Activated naive CD4-positive, alpha-beta T cell treated with anti-CD3 and anti-CD28 coated beads, Interleukin-2, amount 10 ng/mL, durations not matched to agents 7 days and 5 days (primary cell): ENCODE measurements around the gene KCNAB2.
A peak's percentile ranks its signal among the peaks of the same experiment; 100 is the strongest.

ENCODE experiments used
- CTCF ChIA-PET: fragments of 350-600 bp; sonication (Branson Sonifier 250); formaldehyde crosslinking; loops from one replicate; lab custom pipeline; 2021; ENCODE audit warnings: antibody characterized with exemption; lab: Charles Lee
- DNase-seq: peaks from one replicate; pipeline ENCODE4 v3.0.0-alpha.2; 2020
- H3K27ac Mint-ChIP-seq: one replicate; pipeline ENCODE4 v1.8.0; 2021; ENCODE audit warnings: mild to moderate bottlenecking, moderate library complexity, mixed read lengths
- H3K27me3 Mint-ChIP-seq: one replicate; pipeline ENCODE4 v1.8.0; 2021; ENCODE audit warnings: mild to moderate bottlenecking, mixed read lengths
- H3K36me3 Mint-ChIP-seq: one replicate; pipeline ENCODE4 v1.8.0; 2021; ENCODE audit warnings: mixed read lengths
- H3K4me1 Mint-ChIP-seq: one replicate; pipeline ENCODE4 v1.8.0; 2021; ENCODE audit warnings: mixed read lengths
- H3K4me3 Mint-ChIP-seq: one replicate; pipeline ENCODE4 v1.8.0; 2021; ENCODE audit warnings: mild to moderate bottlenecking, moderate library complexity, mixed read lengths
- H3K9me3 Mint-ChIP-seq: one replicate; pipeline ENCODE4 v1.8.0; 2021; ENCODE audit warnings: mixed read lengths

Gene KCNAB2

GRCh38 chr1:6121651-6122370 is 76.1 kb downstream of the KCNAB2 start:
- H3K4me1 Mint-ChIP-seq: peaks cover 1% of the 10 kb centered on the region
- no peak overlapping the region for H3K4me3 Mint-ChIP-seq
- H3K36me3 Mint-ChIP-seq: no peaks in the 10 kb centered on the region
- H3K9me3 Mint-ChIP-seq: peaks cover 3% of the 10 kb centered on the region
- H3K27ac Mint-ChIP-seq: no peak overlapping the region
- peak; percentile 14 for DNase-seq
- CTCF ChIA-PET: no interaction called here
- H3K27me3 Mint-ChIP-seq: peaks cover 14% of the 10 kb centered on the region

DNA sequence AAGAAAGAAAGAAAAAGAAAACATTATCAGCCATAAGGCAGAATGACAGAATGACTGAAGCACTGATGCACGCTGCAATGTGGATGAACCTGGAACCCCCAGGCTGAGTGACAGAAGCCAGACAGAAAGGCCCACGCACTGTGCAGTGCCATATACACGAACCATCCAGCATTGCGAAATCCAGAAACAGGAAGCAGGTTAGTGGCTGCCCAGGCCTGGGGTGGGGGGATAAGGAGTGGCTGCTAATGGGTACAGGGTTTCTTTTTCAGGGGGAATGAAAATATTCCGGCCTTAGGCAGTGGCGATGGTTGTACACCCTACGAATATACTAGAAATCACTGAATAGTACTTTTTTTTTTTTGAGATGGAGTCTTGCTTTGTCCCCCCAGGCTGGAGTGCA is 77.4 kb downstream of the KCNAB2 start:
- CTCF ChIA-PET: no interaction called here
- DNase-seq: no peak
- H3K4me3 Mint-ChIP-seq: no peak overlapping the region
- no peaks in the 10 kb centered on the region for H3K36me3 Mint-ChIP-seq
- H3K27ac Mint-ChIP-seq: no peak overlapping the region
- H3K4me1 Mint-ChIP-seq: peaks cover 5% of the 10 kb centered on the region
- H3K27me3 Mint-ChIP-seq: peaks cover 22% of the 10 kb centered on the region
- H3K9me3 Mint-ChIP-seq: no peaks in the 10 kb centered on the region

DNA sequence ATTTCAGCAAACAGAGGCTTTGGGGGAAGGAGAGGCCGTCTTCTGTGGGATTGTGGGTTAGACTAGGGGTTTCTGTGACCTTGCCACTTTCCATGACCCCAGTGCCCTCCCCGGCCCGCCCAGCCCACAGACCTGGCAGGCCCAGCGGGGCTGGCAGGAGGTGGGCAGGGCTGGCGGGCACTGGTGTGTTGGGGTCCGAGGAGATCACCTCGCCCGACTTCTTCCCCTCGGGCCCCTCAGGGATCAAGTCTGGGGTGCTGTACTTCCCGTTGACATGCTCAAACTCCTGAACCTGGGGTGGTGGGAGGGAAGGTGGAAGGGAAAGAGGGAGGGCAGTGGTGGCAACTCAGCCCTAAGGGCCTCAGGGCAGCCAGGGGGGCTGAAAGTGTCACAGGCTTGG is 78.1 kb downstream of the KCNAB2 start:
- no peak overlapping the region for H3K4me3 Mint-ChIP-seq
- H3K4me1 Mint-ChIP-seq: peaks cover 6% of the 10 kb centered on the region
- no peaks in the 10 kb centered on the region for H3K9me3 Mint-ChIP-seq
- DNase-seq: no peak
- H3K36me3 Mint-ChIP-seq: no peaks in the 10 kb centered on the region
- peaks cover 25% of the 10 kb centered on the region for H3K27me3 Mint-ChIP-seq
- no peak overlapping the region for H3K27ac Mint-ChIP-seq
- CTCF ChIA-PET: no interaction called here

- Mint-ChIP-seq H3K36me3 (no peaks in the 10 kb centered on the region), H3K9me3 (no peaks in the 10 kb centered on the region), H3K27ac (no peak overlapping the region), H3K4me3 (no peak overlapping the region), H3K27me3 (peaks cover 27% of the 10 kb centered on the region), H3K4me1 (peaks cover 6% of the 10 kb centered on the region)
- CTCF ChIA-PET: no interaction called here
- DNase-seq: no peak
These were observed 78.7 kb downstream of the KCNAB2 start for GRCh38 chr1:6124341-6124740.

GRCh38 chr1:6124746-6125365 is 79.2 kb downstream of the KCNAB2 start:
- H3K9me3 Mint-ChIP-seq: no peaks in the 10 kb centered on the region
- CTCF ChIA-PET: no interaction called here
- H3K27ac Mint-ChIP-seq: no peak overlapping the region
- DNase-seq: no peak
- peaks cover 27% of the 10 kb centered on the region for H3K27me3 Mint-ChIP-seq
- peaks cover 6% of the 10 kb centered on the region for H3K4me1 Mint-ChIP-seq
- no peak overlapping the region for H3K4me3 Mint-ChIP-seq
- H3K36me3 Mint-ChIP-seq: no peaks in the 10 kb centered on the region

- H3K27ac Mint-ChIP-seq: no peak overlapping the region
- peaks cover 27% of the 10 kb centered on the region for H3K27me3 Mint-ChIP-seq
- H3K36me3 Mint-ChIP-seq: no peaks in the 10 kb centered on the region
- CTCF ChIA-PET: no interaction called here
- H3K4me1 Mint-ChIP-seq: peaks cover 6% of the 10 kb centered on the region
- DNase-seq: no peak
- H3K9me3 Mint-ChIP-seq: no peaks in the 10 kb centered on the region
- H3K4me3 Mint-ChIP-seq: no peak overlapping the region
These were observed 79.7 kb downstream of the KCNAB2 start for GRCh38 chr1:6125366-6125765.

- Mint-ChIP-seq H3K27me3 (peaks cover 27% of the 10 kb centered on the region), H3K9me3 (no peaks in the 10 kb centered on the region), H3K36me3 (no peaks in the 10 kb centered on the region), H3K27ac (no peak overlapping the region), H3K4me3 (no peak overlapping the region), H3K4me1 (peaks cover 6% of the 10 kb centered on the region)
- DNase-seq: no peak
- CTCF ChIA-PET: no interaction called here
These were observed 80.3 kb downstream of the KCNAB2 start for GRCh38 chr1:6126028-6126427.

DNA sequence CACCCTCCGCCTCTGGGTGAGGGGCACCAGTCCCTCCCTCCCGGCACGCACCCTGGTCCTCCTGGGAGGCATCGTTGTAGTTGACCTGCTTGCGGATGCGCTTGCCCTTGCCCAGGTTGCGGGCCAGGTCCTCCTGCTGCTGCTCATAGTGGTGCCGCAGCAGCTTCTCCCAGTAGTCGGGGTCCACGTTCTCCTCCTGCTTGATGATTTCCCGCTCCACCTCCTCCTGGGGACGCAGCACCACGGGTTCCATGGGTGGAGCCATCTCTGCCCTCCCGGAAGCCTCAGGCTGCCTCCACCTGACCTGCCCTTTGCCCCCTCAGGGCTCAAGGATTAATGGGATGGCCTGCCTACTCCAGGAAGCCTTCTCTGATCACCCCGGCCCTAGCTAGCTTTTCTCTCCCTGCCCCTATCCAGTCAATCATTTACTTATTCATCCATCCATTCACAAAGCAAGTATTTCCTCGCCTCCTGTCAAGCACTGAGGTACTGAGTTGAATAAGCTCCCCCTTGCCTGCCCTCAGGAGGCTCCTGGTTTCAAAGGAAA is 80.9 kb downstream of the KCNAB2 start:
- no peaks in the 10 kb centered on the region for H3K9me3 Mint-ChIP-seq
- H3K4me3 Mint-ChIP-seq: no peak overlapping the region
- peaks cover 27% of the 10 kb centered on the region for H3K27me3 Mint-ChIP-seq
- no peak for DNase-seq
- H3K36me3 Mint-ChIP-seq: no peaks in the 10 kb centered on the region
- CTCF ChIA-PET: interaction anchor here (0.6 kb wide), 1 partner anchor 246 kb away, joined by 3 read pairs; no protein-coding TSS in a partner anchor
- H3K4me1 Mint-ChIP-seq: peaks cover 6% of the 10 kb centered on the region
- peak overlapping the region; percentile 45 for H3K27ac Mint-ChIP-seq

DNA sequence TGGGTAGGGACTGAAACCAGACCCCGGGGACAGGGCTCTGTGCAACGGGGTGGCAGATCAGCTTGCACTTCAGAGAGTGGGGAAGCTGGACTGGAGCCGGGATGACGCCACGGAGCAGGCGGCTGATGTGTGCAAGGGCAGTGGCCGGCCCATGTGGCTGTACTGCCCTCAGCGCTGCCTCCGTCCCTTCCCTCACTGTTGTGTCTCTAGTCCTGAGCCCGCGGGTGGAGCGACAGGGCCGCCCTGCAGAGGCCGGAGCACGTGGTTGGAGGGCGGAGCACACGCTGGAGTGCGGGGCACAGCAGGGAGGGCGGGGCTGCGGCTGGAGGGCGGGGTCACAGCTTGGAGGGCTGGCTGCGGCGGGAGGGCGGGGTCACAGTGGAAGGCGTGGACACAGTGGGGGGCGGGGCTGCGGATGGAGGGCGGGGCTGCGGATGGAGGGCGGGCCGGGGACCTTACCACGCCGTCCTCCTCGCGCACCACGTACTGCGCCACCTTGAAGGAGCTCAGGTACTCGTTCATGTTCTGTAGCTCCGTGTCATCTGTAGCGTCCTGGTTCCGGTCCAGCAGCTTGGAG is 82.0 kb downstream of the KCNAB2 start:
- Mint-ChIP-seq H3K4me3 (no peak overlapping the region), H3K27me3 (peaks cover 27% of the 10 kb centered on the region), H3K27ac (no peak overlapping the region), H3K36me3 (no peaks in the 10 kb centered on the region), H3K9me3 (peaks cover 9% of the 10 kb centered on the region), H3K4me1 (peaks cover 6% of the 10 kb centered on the region)
- CTCF ChIA-PET: interaction anchor here (0.5 kb wide), 1 partner anchor 102 kb away, joined by 3 read pairs; no protein-coding TSS in a partner anchor
- DNase-seq: peak; percentile 84

DNA sequence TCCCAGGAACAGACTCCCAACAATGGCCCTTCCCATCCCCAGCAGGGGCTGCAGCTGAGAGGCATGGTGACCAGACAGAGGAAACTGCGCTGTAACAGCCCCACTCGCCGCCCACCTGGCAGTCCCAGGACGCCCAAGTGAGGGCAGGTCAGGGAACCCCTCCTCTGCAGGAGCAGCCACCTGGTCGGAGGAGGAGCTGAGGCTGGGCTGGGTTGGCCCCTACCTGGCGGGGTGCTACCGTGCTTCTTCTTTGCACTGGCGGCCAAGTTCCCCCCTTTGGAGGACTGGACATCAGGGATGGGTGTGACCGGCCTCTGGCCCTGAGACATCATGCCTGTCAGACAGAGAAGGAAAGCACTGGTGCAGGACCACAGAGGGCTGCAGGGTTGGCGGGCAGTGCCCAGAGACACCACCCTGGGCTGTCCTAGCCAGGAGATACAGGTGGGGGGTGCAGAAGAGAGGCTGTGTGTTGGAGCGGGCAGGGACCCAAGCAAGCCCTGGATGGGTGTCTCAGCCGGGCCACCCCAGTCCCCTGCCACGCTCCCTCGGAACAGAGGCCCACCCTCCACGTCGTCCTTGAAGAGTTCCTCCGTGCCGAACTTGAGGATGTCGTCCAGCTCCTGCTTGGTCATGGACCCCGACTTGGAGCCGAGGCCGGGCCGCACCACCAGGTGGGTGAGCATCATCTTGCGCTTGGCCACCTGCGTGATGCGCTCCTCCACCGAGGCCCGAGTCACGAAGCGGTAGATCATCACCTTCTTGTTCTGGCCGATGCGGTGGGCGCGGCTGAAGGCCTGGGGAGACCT is 82.8 kb downstream of the KCNAB2 start:
- Mint-ChIP-seq H3K27ac (no peak overlapping the region), H3K36me3 (no peaks in the 10 kb centered on the region), H3K27me3 (peaks cover 28% of the 10 kb centered on the region), H3K4me1 (peaks cover 6% of the 10 kb centered on the region), H3K4me3 (no peak overlapping the region), H3K9me3 (peaks cover 9% of the 10 kb centered on the region)
- CTCF ChIA-PET: no interaction called here
- no peak for DNase-seq

- peaks cover 6% of the 10 kb centered on the region for H3K4me1 Mint-ChIP-seq
- CTCF ChIA-PET: no interaction called here
These were observed 83.6 kb downstream of the KCNAB2 start for GRCh38 chr1:6129313-6129712.

GRCh38 chr1:6130036-6130435 is 84.3 kb downstream of the KCNAB2 start:
- no peak for DNase-seq
- H3K4me3 Mint-ChIP-seq: no peak overlapping the region
- peaks cover 25% of the 10 kb centered on the region for H3K27me3 Mint-ChIP-seq
- H3K9me3 Mint-ChIP-seq: peaks cover 9% of the 10 kb centered on the region
- CTCF ChIA-PET: no interaction called here
- no peaks in the 10 kb centered on the region for H3K36me3 Mint-ChIP-seq
- no peak overlapping the region for H3K27ac Mint-ChIP-seq
- peaks cover 6% of the 10 kb centered on the region for H3K4me1 Mint-ChIP-seq

More at GRCh38 chr1:6129313-6129712, 83.6 kb downstream of the KCNAB2 start:
- no peak for DNase-seq
- H3K4me3 Mint-ChIP-seq: no peak overlapping the region
- H3K9me3 Mint-ChIP-seq: peaks cover 9% of the 10 kb centered on the region
- no peaks in the 10 kb centered on the region for H3K36me3 Mint-ChIP-seq
- H3K27me3 Mint-ChIP-seq: peaks cover 30% of the 10 kb centered on the region
- H3K27ac Mint-ChIP-seq: no peak overlapping the region

DNA sequence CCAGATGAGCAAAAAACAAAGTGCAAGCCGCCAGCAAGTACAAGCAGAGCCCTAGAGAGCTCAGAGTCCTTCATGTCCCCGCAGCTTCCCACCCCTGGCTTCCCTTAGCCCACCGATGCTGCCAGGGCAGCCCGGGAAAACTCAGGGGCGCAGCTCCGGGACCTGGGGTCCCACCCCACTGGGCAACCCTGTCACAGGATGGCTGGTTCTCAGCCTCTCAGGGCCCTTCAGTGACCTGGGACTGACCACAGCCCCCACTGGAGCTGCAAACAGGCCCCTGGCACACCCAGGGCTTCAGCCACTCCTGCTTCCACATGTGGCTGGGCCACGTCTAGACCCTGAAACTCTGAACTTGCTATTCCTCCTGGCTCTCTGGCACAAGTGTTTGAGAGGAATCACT is 84.9 kb downstream of the KCNAB2 start:
- H3K9me3 Mint-ChIP-seq: peaks cover 9% of the 10 kb centered on the region
- CTCF ChIA-PET: no interaction called here
- no peak for DNase-seq
- no peak overlapping the region for H3K27ac Mint-ChIP-seq
- no peak overlapping the region for H3K4me3 Mint-ChIP-seq
- no peaks in the 10 kb centered on the region for H3K36me3 Mint-ChIP-seq
- peaks cover 6% of the 10 kb centered on the region for H3K4me1 Mint-ChIP-seq
- H3K27me3 Mint-ChIP-seq: peaks cover 24% of the 10 kb centered on the region

DNA sequence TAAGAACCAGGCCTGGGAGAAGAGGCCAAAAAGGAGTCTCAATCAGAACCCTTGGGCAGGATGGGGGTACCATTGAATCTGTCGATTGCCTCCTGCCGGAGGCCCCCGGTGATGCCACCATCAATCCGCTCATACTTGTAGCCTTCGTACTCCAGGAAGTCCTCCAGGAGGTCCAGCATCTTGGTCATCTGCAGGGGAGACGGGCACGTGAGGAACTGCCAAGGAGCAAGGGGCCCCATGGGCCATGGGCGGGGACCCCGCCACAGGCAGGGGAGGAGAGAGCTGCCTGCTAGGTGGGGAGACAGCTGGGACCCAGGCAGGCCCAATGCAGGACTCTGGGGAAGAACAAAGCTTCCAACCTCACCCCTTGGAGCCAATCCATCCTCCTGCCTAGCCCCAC is 85.9 kb downstream of the KCNAB2 start:
- peaks cover 6% of the 10 kb centered on the region for H3K4me1 Mint-ChIP-seq
- H3K27ac Mint-ChIP-seq: no peak overlapping the region
- no peak for DNase-seq
- peaks cover 30% of the 10 kb centered on the region for H3K27me3 Mint-ChIP-seq
- no peak overlapping the region for H3K4me3 Mint-ChIP-seq
- CTCF ChIA-PET: no interaction called here
- H3K9me3 Mint-ChIP-seq: peaks cover 9% of the 10 kb centered on the region
- no peaks in the 10 kb centered on the region for H3K36me3 Mint-ChIP-seq
